ENCODE measurements around the gene RALBP1. TPM values are rescaled to one million over a fixed set of nuclear protein-coding genes. Genes with fewer than 3 reads are reported as not detected.

Gene RALBP1
- total and polyA plus RNA-seq, 2 of the 4 experiments (the other 2 are of a cell fraction), result 30.6 to 38.2 TPM

- H4K5ac ChIP-seq (ENCODE audit: low read depth, low read length), result no peak overlapping the region
- CTCF ChIA-PET, result no interaction called here
- H3K79me1 ChIP-seq (ENCODE audit: low read depth in 1 of 2, low read length in 2 of 2), result peaks cover 39 to 80% of the 10 kb centered on the region in 2 experiments
- no peak overlapping the region for H3K4me3 ChIP-seq (ENCODE audit: insufficient read depth, low read depth, low read length)
- no peak for DNase-seq
- no peak overlapping the region for H3K4ac ChIP-seq (ENCODE audit: low read depth, low read length)
- TF ChIP-seq POLR2A (IDR thresholded peaks at IDR 0.05; ENCODE audit: low read depth, low read length), result no peak
- dilution Hi-C loops (cut with HindIII; ENCODE audit: low sequenced_read_pairs, unreplicated experiment) (no loop called here), intact Hi-C loops (cut with micrococcal nuclease) (no loop called here), in situ Hi-C loops (cut with MboI; ENCODE audit: low sequenced_read_pairs) (no loop called here)
- H4K8ac ChIP-seq (ENCODE audit: low read depth in 2 of 2, low read length in 2 of 2), result no peak overlapping the region
- H2AFZ ChIP-seq (replicated peaks; ENCODE audit: low read length, poor library complexity), result no peak overlapping the region
- no peak overlapping the region for H2BK20ac ChIP-seq (ENCODE audit: low read depth, low read length)
- POLR2A ChIA-PET (ENCODE audit: unreplicated experiment), result no interaction called here
- no peak overlapping the region for H2BK5ac ChIP-seq (ENCODE audit: low read depth, low read length, poor library complexity, severe bottlenecking)
- H2BK120ac ChIP-seq (ENCODE audit: low read depth, low read length), result no peak overlapping the region
- 0 out of 2 replicates have a peak, but pooled peaks cover 2% of the 10 kb centered on the region for H3K36me3 ChIP-seq (ENCODE audit: control insufficient read depth, insufficient read depth, low read length)
- no peaks in the 10 kb centered on the region for H3K9me3 ChIP-seq (ENCODE audit: control insufficient read depth, insufficient read depth, low read length)
- peaks cover 3% of the 10 kb centered on the region; the same call in 1 of the 2 replicates for H3K4me1 ChIP-seq (ENCODE audit: control insufficient read depth, insufficient read depth, low read length)
- no peaks in the 10 kb centered on the region for H3K27me3 ChIP-seq (ENCODE audit: control insufficient read depth, insufficient read depth, low read length)
- no peak overlapping the region for H3K14ac ChIP-seq (replicated peaks; ENCODE audit: low read depth, low read length)
- H2AK5ac ChIP-seq (ENCODE audit: low read depth, low read length), result no peak overlapping the region
- WGBS, 2 experiments (ENCODE audit: extremely low coverage in 2 of 2, insufficient read length in 1 of 2), result no CpG with 5 or more reads among the region's 1 CpG
- no peak overlapping the region for H3K56ac ChIP-seq (ENCODE audit: extremely low read depth, insufficient read depth, low read length)
- no peak overlapping the region for H3K27ac ChIP-seq (ENCODE audit: insufficient read depth, low read length)
- no peak overlapping the region for H3K9ac ChIP-seq (ENCODE audit: low read depth, low read length)
- no TSS peak for BruUV-seq (replicated peaks)
- no peak overlapping the region for H2AK9ac ChIP-seq (replicated peaks; ENCODE audit: low read depth, low read length, poor library complexity)
- no peak for ATAC-seq (ENCODE audit: low read depth)
- H3K23ac ChIP-seq (ENCODE audit: low read depth, low read length), result no peak overlapping the region
- no peak overlapping the region for H2BK15ac ChIP-seq (ENCODE audit: low read depth, low read length)
- H3K9me1 ChIP-seq (ENCODE audit: insufficient read depth, low read length), result peaks cover 10% of the 10 kb centered on the region
- H4K20me1 ChIP-seq (ENCODE audit: insufficient read depth, low read length), result peaks cover 17% of the 10 kb centered on the region; the same call in 1 of the 2 replicates
- no peak overlapping the region for H3K18ac ChIP-seq (ENCODE audit: low read depth, low read length)
- H3K4me2 ChIP-seq (ENCODE audit: low read depth, low read length), result no peak overlapping the region
- no peak overlapping the region for H4K91ac ChIP-seq (ENCODE audit: insufficient read depth, low read depth, low read length)
Observed at GRCh38 chr18:9495465-9495864, 20.2 kb downstream of the RALBP1 start.
